HG03442 (cell line): ENCODE results near the gene TNRC6A.
"Not testable (repeated sequence)": the region's sequence is repeated elsewhere in the genome, so short reads cannot be mapped to it uniquely, and the experiment has no call there.

ENCODE experiments used
- ATAC-seq: cut with Tn5 transposase; IDR thresholded peaks from one replicate; pipeline ENCODE4 v1.9.1; 2021; ENCODE audit warnings: mild to moderate bottlenecking, moderate library complexity; ENCODE audit not compliant: unreplicated experiment

TNRC6A gene

DNA sequence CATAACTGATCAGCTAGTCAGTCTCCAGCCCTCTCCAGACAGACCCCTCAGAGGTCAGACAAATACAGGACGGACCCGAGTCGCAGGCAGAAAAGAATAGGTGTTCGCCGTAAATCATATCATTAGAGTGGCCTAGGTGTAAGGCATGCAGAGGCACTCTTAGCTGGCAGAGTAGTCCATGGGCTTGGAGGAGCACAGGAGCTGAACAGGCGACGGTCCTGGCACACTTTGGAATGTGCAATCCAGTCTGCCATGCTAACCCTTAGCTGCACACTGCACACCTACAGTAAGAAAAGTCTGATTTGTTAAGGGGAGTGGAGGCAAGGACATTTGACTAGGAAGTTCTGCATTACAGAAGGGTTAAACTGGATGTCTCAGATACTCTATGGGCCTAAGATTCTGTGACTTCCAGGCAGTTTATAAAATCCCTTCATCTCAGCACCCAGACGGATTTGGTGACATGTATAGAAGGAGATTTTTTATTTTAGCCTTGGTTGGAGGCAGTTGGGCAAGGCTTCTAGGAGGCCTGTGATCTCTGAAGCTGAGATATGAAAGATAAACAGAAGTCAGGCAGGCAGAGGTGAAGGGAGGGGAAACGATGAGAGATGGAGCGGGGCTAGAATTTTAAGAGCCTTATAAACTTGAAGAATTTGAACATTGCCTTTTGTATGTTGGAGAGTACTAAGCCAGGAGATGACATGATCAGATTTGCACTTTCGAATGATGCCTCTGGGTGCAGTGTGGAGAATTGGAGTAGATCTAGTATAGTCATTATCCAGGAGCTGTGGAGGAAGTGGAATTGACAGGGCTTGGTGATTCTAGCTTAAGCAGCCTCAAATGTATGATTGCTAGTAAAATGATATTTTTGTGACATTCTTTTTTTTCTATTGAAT is 81.7 kb downstream of the TNRC6A start:
- no peak for ATAC-seq

DNA sequence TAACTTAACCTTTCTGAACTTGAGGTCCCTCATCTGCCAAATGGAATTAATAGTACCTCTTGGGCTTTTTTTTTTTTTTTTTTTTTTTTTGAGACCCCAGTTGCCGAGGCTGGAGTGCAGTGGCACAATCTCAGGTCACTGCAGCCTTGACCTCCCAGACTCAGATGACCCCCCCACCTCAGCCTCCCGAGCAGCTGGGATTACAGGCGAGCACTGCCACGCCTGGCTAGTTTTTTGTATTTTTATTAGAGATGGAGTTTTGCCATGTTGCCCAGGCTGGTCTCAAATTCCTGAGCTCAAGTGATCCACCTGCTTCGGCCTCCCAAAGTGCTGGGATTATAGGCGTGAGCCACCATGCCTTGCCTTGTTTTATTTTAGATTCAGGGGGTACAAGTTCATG is 83.4 kb downstream of the TNRC6A start:
- not testable (repeated sequence) for ATAC-seq

GRCh38 chr16:24815021-24815420 is 85.6 kb downstream of the TNRC6A start:
- no peak for ATAC-seq

DNA sequence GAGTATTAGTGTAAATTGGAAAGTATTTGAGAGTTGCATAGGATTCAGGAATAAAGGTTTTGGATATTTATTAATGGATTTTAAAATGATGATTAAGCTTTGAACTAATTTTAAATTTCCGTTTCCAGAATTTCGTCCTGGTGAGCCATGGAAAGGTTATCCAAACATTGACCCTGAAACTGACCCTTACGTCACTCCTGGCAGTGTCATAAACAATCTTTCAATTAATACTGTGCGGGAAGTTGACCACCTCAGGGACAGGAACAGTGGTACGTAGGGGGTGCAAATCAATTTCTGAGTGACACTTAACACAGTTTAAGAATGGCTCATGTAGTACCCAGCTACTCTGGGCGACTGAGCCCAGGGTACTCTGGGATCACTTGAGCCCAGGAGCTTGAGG is 87.2 kb downstream of the TNRC6A start:
- ATAC-seq: no peak

- ATAC-seq: no peak
Observed at GRCh38 chr16:24819462-24820040, 90.1 kb downstream of the TNRC6A start.

GRCh38 chr16:24820522-24820921 is 91.1 kb downstream of the TNRC6A start:
- no peak for ATAC-seq

DNA sequence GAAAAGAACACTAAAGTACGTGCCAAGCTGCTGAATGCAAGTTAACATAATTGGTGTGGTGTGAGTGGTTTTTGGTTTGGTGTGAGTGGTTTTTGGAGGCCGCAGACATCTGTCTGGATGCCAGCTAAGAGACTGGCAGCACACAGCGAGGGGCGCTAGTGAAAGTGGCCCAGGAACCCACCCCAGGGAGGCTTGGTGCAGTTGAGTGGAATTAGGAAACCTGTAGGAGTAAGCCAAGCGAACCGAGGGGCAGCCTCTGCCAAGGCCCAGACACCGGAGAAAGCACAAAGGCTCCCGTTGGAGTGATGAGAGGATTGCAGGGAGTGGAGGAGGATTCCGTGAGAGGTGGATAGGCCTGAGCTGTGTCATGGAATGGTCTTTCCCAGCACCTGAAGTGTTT is 91.7 kb downstream of the TNRC6A start:
- no peak for ATAC-seq

GRCh38 chr16:24822542-24822941 is 93.1 kb downstream of the TNRC6A start:
- no peak for ATAC-seq

- no peak for ATAC-seq
Observed at GRCh38 chr16:24822974-24823373, 93.5 kb downstream of the TNRC6A start.

GRCh38 chr16:24825696-24826095 is 96.2 kb downstream of the TNRC6A start:
- no peak for ATAC-seq

DNA sequence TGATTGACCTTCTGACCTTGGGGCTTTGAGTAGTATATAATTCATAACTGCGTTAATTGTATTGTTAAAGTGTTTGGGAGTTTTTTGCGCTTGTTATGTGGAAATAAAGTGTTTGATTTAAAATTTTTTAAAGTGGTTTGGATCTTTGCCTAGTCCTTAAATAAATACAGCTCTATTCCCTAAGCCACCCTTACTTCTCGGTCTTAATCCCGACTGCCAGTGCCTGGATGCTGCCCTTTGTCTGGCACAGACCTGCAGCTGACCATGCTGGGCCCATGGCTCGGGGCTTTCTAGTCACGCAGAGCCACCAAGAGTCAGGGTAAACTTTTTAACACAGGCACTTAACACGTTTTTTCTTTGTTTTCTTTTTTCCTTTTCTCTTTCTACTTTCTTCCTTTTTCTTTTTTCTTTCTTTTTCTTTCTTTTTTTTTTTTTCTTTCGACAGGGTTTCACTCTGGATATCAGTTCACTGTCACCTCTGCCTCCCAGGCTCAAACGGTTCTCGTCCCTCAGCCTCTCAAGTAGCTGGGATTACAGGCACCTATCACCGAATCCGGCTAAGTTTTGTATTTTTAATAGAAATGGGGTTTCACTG is 96.7 kb downstream of the TNRC6A start:
- ATAC-seq: no peak

DNA sequence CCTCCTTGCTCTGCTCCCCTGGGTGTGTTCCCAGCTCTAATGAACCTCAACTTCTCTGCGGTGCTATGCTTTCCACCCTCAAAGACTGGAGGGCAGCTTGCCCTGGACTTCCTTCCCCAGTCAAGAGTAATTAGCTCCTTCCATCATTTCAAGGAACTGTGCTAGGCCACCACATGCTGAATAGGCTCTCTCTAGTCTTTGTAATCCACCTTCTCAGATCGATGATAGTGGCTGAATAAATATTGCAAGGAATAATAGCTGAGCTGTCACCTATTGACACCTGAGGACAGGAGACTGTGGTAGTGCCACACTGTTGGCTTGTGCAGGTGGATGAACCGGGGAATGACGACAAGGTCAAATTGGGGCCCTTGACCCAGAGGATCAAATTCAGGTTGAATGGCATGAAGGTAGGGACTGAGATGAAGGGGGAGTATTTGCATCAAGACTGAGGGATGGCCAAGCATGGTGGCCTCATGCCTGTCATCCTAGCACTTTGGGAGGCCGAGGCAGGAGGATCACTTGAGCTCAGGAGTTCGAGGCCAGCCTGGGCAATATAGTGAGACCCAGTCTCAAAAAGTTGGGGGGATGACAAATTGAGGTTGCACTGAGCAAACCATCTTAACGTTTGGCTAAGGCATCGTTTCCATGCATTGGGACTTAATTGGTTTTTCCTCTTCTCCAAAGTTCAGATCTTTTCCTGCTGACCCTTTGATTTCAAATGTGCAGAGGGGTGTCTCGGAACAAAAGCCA is 97.5 kb downstream of the TNRC6A start:
- no peak for ATAC-seq

GRCh38 chr16:24829153-24829552 is 99.7 kb downstream of the TNRC6A start:
- ATAC-seq: no peak

DNA sequence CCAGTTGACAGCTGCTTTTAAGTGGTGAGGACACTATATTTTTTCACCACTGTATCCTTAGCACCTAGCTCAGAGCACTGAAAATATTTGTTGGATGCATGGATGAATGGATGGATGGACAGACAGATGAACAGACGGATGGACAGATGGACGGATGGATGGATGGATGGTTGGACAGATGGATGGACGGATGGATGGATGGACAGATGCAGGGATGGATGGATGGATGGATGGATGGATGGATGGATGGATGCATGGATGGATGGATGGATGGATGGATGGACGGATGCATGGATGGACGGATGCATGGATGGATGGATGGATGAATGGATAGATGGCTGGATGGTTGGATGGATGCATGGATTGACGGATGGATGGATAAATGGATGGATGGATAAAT is 103.9 kb downstream of the TNRC6A start:
- no peak for ATAC-seq

DNA sequence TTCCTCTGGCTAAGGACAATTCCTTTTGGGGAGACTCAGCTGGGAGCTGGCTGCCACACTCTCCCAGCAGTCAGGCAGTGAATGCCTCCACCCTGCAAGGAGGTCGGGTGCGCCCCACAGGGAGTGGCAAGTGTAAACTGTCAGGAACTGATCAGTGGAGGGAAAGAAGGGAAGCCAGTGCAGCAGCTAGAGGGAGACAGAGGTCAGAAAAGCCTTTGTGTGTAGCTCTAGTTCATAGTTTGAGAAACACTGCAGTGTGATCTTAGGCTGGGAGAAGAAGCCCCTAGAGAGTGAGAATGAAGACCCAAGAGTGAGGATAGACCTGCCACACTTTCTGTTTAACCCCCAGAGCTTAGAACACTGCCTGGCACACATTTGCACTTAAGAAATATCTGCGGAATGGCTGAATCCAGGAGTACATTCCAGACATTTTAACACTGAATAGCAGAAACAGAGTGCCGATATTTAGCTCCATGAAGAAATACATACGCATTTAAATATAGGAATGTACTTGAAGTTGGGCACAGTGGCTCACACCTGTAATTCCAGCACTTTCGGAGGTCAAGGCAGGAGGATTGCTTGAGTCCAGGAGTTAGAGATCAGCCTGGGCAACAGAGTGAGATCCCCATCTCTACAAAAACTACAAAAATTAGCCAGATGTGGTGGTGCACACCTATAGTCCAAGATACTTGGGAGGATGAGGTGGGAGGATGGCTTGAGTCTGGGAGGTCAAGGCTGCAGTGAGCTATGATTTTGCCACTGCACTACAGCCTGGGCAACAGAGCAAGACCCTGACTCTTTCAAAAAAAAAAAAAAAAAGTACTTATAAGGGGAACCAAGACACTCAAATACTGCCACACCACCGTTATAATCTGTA is 105.2 kb downstream of the TNRC6A start:
- ATAC-seq: no peak

DNA sequence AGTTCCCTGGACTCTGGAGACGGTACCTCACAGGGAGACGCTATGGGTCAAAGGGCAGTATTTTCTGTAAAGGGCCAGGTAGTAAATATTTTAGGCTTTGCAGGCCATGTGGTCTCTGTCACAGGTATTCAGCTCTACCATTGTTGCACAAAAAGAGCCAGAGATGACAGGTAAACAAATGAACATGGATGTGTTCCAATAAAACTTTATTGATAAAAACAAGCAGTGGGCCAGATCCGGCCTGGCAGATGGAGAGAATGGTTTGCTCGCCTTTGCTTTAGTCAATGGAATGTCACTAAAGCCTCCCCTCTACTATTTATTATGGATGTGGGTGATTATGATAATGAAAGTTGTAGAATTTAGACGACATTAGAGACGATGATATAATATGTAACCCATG is 107.4 kb downstream of the TNRC6A start:
- no peak for ATAC-seq

- ATAC-seq: no peak
Observed at GRCh38 chr16:24837969-24838368, 108.5 kb downstream of the TNRC6A start.

- no peak for ATAC-seq
Observed at GRCh38 chr16:24838554-24839266, 109.3 kb downstream of the TNRC6A start.

DNA sequence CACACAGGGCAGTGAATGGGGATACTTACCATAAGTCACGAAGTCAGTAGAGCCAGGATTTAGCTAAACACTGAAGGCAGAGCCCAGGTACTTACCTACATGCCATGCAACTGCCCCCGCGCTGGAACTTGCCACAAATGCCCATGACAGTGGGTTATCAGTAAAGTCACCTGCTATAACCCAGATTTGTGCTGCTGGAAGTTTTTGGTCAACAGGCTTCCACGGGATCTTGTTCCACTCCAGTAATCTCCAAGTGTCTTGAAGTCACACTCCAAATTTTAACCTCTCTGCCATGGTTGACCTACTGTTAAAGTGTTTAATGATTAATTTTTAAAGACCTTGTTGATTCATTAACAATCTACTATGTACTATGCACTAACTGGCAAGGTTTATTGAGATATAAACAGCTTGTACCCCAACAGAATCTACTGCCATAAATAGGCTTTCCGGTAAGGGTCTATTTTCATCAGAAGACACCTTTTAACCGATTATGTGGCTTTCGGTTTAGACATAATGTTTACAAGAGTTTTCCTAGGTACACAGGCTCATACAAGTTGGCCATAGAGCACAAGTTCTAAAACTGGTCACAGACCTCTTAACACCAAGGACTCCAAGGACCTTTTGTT is 110.0 kb downstream of the TNRC6A start:
- ATAC-seq: no peak
